Measurements from ENCODE around the gene TIGD6. TPM values are rescaled to one million over a fixed set of nuclear protein-coding genes. Genes with fewer than 3 reads are reported as not detected.

Gene TIGD6
- total RNA-seq, 4 donors from 2014 or later: 2.9 to 3.5 (median 3.2) TPM

- Histone ChIP-seq H3K27me3 (no peaks in the 10 kb centered on the region), H3K27ac (replicated peaks in 1 of 4) (no peak overlapping the region), H3K36me3 (peaks cover 59 to 100% (median 90%) of the 10 kb centered on the region in 4 donors), H3K9me3 (no peaks in the 10 kb centered on the region), H3K4me1 (peaks cover 0 to 17% (median 12%) of the 10 kb centered on the region in 4 donors), H3K4me3 (no peak overlapping the region)
- TF ChIP-seq CTCF (IDR thresholded peaks at IDR 0.05) (no peak), EP300 (IDR thresholded peaks at IDR 0.05) (no peak), POLR2AphosphoS5 (IDR thresholded peaks at IDR 0.05) (no peak), POLR2A (IDR thresholded peaks at IDR 0.05; ENCODE audit: low read depth) (no peak)
- intact Hi-C loops (cut with DNase I): no loop called here
- no peak for DNase-seq (ENCODE audit: extremely low spot score)
Measured at GRCh38 chr5:150044329-150044681, 43.9 kb upstream of the TIGD6 start.

GRCh38 chr5:150043657-150044328 is 43.3 kb upstream of the TIGD6 start:
- 78% methylated on average over 4 of the region's 4 CpGs for WGBS
- no peak for DNase-seq (ENCODE audit: extremely low spot score)
- TF ChIP-seq EP300 (IDR thresholded peaks at IDR 0.05): no peak
- no peak for TF ChIP-seq CTCF (IDR thresholded peaks at IDR 0.05)
- TF ChIP-seq POLR2AphosphoS5 (IDR thresholded peaks at IDR 0.05): no peak
- no peak for TF ChIP-seq POLR2A (IDR thresholded peaks at IDR 0.05; ENCODE audit: low read depth)
- Histone ChIP-seq H3K4me1 (peaks cover 0 to 17% (median 12%) of the 10 kb centered on the region in 4 donors), H3K27ac (replicated peaks in 1 of 4) (no peak overlapping the region), H3K9me3 (no peaks in the 10 kb centered on the region), H3K27me3 (no peaks in the 10 kb centered on the region), H3K4me3 (no peak overlapping the region), H3K36me3 (peaks cover 57 to 100% (median 88%) of the 10 kb centered on the region in 4 donors)
- intact Hi-C loops (cut with DNase I): no loop called here

GRCh38 chr5:150042459-150042858 is 42.0 kb upstream of the TIGD6 start:
- Histone ChIP-seq H3K4me3 (no peak overlapping the region), H3K9me3 (no peaks in the 10 kb centered on the region), H3K27ac (replicated peaks in 1 of 4) (no peak overlapping the region), H3K4me1 (peaks cover 0 to 17% (median 12%) of the 10 kb centered on the region in 4 donors), H3K27me3 (no peaks in the 10 kb centered on the region), H3K36me3 (peaks cover 51 to 100% (median 87%) of the 10 kb centered on the region in 4 donors)
- no peak for DNase-seq (ENCODE audit: extremely low spot score)
- intact Hi-C loops (cut with DNase I): no loop called here
- 85% methylated on average over 3 of the region's 3 CpGs for WGBS
- no peak for TF ChIP-seq EP300 (IDR thresholded peaks at IDR 0.05)
- no peak for TF ChIP-seq CTCF (IDR thresholded peaks at IDR 0.05)
- TF ChIP-seq POLR2AphosphoS5 (IDR thresholded peaks at IDR 0.05): no peak
- no peak for TF ChIP-seq POLR2A (IDR thresholded peaks at IDR 0.05; ENCODE audit: low read depth)

GRCh38 chr5:150038547-150038946 is 38.1 kb upstream of the TIGD6 start:
- 81% methylated on average over 2 of the region's 2 CpGs for WGBS

More at GRCh38 chr5:150038547-150038946, 38.1 kb upstream of the TIGD6 start:
- Histone ChIP-seq H3K4me3 (no peak overlapping the region), H3K36me3 (peaks cover 59 to 100% (median 91%) of the 10 kb centered on the region in 4 donors), H3K9me3 (no peaks in the 10 kb centered on the region), H3K27ac (replicated peaks in 1 of 4) (no peak overlapping the region), H3K4me1 (peaks cover 0 to 10% (median 1%) of the 10 kb centered on the region in 4 donors), H3K27me3 (no peaks in the 10 kb centered on the region)
- TF ChIP-seq POLR2AphosphoS5 (IDR thresholded peaks at IDR 0.05) (no peak), CTCF (IDR thresholded peaks at IDR 0.05) (no peak), EP300 (IDR thresholded peaks at IDR 0.05) (no peak), POLR2A (IDR thresholded peaks at IDR 0.05; ENCODE audit: low read depth) (no peak)
- intact Hi-C loops (cut with DNase I): no loop called here
- DNase-seq (ENCODE audit: extremely low spot score): no peak

Data from esophagus muscularis mucosa (tissue), 4 donors.